ENCODE data around the gene TOX2. TPM values are rescaled to one million over a fixed set of nuclear protein-coding genes. Genes with fewer than 3 reads are reported as not detected.

Gene TOX2
- total RNA-seq, 2 experiments from 2014 or later = 3.3 to 3.9 TPM

GRCh38 chr20:43976547-43976946, 61.9 kb downstream of the TOX2 start:
- POLR2A ChIA-PET = interaction anchor here (0.6 to 2.2 kb wide), 2 partner anchors 11 to 30 kb away, joined by 3 to 7 read pairs; no protein-coding TSS in a partner anchor
- no peak for ATAC-seq (ENCODE audit: poor library complexity)
- H3K27me3 ChIP-seq (ENCODE audit: control insufficient read depth in 1 of 2, insufficient read depth in 2 of 2, low read length in 2 of 2) = peaks cover 0 to 2% of the 10 kb centered on the region in 2 experiments
- Mint-ChIP-seq H3K27me3 (no peaks in the 10 kb centered on the region), H3K4me1 (ENCODE audit: low read depth) (peaks cover 4% of the 10 kb centered on the region), H3K4me3 (no peak overlapping the region), H3K9me3 (peaks cover 2% of the 10 kb centered on the region), H3K27ac (no peak overlapping the region), H3K36me3 (ENCODE audit: low read depth) (no peaks in the 10 kb centered on the region)
- no peak for TF ChIP-seq CTCF (IDR thresholded peaks at IDR 0.05)
- intact Hi-C loops (cut with DNase I, micrococcal nuclease) = loop anchor here in 1 of 2 experiments (5.0 kb wide), 1 partner anchor 41 kb away; no protein-coding TSS in a partner anchor
- no peaks in the 10 kb centered on the region for H3K4me1 ChIP-seq (ENCODE audit: insufficient read depth, low read length)
- H3K9me3 ChIP-seq (ENCODE audit: control insufficient read depth in 1 of 2, insufficient read depth in 1 of 2, low read length in 2 of 2) = peaks cover 0 to 8% of the 10 kb centered on the region in 2 experiments
- no peak for DNase-seq
- H3K4me3 ChIP-seq (ENCODE audit: low read length) = no peak overlapping the region
- H3K27ac ChIP-seq (ENCODE audit: low read depth in 1 of 2, low read length in 2 of 2) = no peak overlapping the region
- H3K36me3 ChIP-seq (ENCODE audit: insufficient read depth, low read length) = no peaks in the 10 kb centered on the region
- CTCF ChIA-PET = no interaction called here

- Histone ChIP-seq H3K27ac (ENCODE audit: low read depth in 1 of 2, low read length in 2 of 2) (no peak overlapping the region), H3K4me1 (ENCODE audit: insufficient read depth, low read length) (no peaks in the 10 kb centered on the region), H3K9me3 (ENCODE audit: control insufficient read depth in 1 of 2, insufficient read depth in 1 of 2, low read length in 2 of 2) (peaks cover 0 to 8% of the 10 kb centered on the region in 2 experiments), H3K27me3 (ENCODE audit: control insufficient read depth in 1 of 2, insufficient read depth in 2 of 2, low read length in 2 of 2) (peaks cover 0 to 2% of the 10 kb centered on the region in 2 experiments), H3K4me3 (ENCODE audit: low read length) (no peak overlapping the region), H3K36me3 (ENCODE audit: insufficient read depth, low read length) (no peaks in the 10 kb centered on the region)
- no peaks in the 10 kb centered on the region for H3K36me3 Mint-ChIP-seq (ENCODE audit: low read depth)
- intact Hi-C loops (cut with DNase I, micrococcal nuclease) = loop anchor here in 1 of 2 experiments (5.0 kb wide), 1 partner anchor 40 kb away; no protein-coding TSS in a partner anchor
- H3K27ac Mint-ChIP-seq = no peak overlapping the region
- H3K27me3 Mint-ChIP-seq = no peaks in the 10 kb centered on the region
- no peak for DNase-seq
- TF ChIP-seq CTCF (IDR thresholded peaks at IDR 0.05) = no peak
- CTCF ChIA-PET = interaction anchor here (0.7 kb wide), 1 partner anchor 12 kb away, joined by 3 read pairs; no protein-coding TSS in a partner anchor
- POLR2A ChIA-PET = interaction anchor here (0.7 to 2.2 kb wide), 2 partner anchors 12 to 29 kb away, joined by 3 to 7 read pairs; no protein-coding TSS in a partner anchor
- no peak for ATAC-seq (ENCODE audit: poor library complexity)
- H3K9me3 Mint-ChIP-seq = peaks cover 2% of the 10 kb centered on the region
- no peak overlapping the region for H3K4me3 Mint-ChIP-seq
- H3K4me1 Mint-ChIP-seq (ENCODE audit: low read depth) = peaks cover 7% of the 10 kb centered on the region
These were observed 62.6 kb downstream of the TOX2 start for GRCh38 chr20:43977252-43977651.

GRCh38 chr20:43977962-43978361, 63.3 kb downstream of the TOX2 start:
- Histone ChIP-seq H3K4me3 (ENCODE audit: low read length) (no peak overlapping the region), H3K27me3 (ENCODE audit: control insufficient read depth in 1 of 2, insufficient read depth in 2 of 2, low read length in 2 of 2) (peaks cover 0 to 2% of the 10 kb centered on the region in 2 experiments), H3K27ac (ENCODE audit: low read depth in 1 of 2, low read length in 2 of 2) (no peak overlapping the region), H3K36me3 (ENCODE audit: insufficient read depth, low read length) (no peaks in the 10 kb centered on the region), H3K9me3 (ENCODE audit: control insufficient read depth in 1 of 2, insufficient read depth in 1 of 2, low read length in 2 of 2) (peaks cover 0 to 8% of the 10 kb centered on the region in 2 experiments), H3K4me1 (ENCODE audit: insufficient read depth, low read length) (no peaks in the 10 kb centered on the region)
- Mint-ChIP-seq H3K4me3 (no peak overlapping the region), H3K27ac (no peak overlapping the region), H3K4me1 (ENCODE audit: low read depth) (peaks cover 14% of the 10 kb centered on the region), H3K36me3 (ENCODE audit: low read depth) (no peaks in the 10 kb centered on the region), H3K27me3 (no peaks in the 10 kb centered on the region), H3K9me3 (peaks cover 2% of the 10 kb centered on the region)
- CTCF ChIA-PET = interaction anchor here (0.6 kb wide), 1 partner anchor 102 kb away, joined by 3 read pairs; no protein-coding TSS in a partner anchor
- intact Hi-C loops (cut with DNase I, micrococcal nuclease) = loop anchor here in 1 of 2 experiments (5.0 kb wide), 1 partner anchor 39 kb away; no protein-coding TSS in a partner anchor
- POLR2A ChIA-PET = interaction anchor here (1.0 to 2.2 kb wide), 2 partner anchors 13 to 52 kb away, joined by 4 to 7 read pairs; no protein-coding TSS in a partner anchor
- no peak for TF ChIP-seq CTCF (IDR thresholded peaks at IDR 0.05)
- DNase-seq (no peak), ATAC-seq (ENCODE audit: poor library complexity) (no peak)
